GM13977 (cell line): Measurements from ENCODE around the gene IFNA2.
A peak's percentile ranks its signal among the peaks of the same experiment; 100 is the strongest.

ENCODE experiments used
- DNase-seq: peaks from one replicate; pipeline ENCODE4 v3.0.0; 2012; ENCODE audit warnings: low spot score
- CTCF ChIP-seq: IDR thresholded peaks from 2 replicates; pipeline ENCODE4 v1.5.1; 2012; ENCODE audit warnings: mild to moderate bottlenecking, control low read depth; ENCODE audit not compliant: insufficient read depth; ENCODE audit errors: extremely low read depth, missing control alignments
- in situ Hi-C: fragments of 300-500 bp; cut with MboI; formaldehyde crosslinking; loops from one replicate; pipeline ENCODE4 v1.12.0; 2022; ENCODE audit warnings: low sequenced_read_pairs, low pct_unique_long_range_greater_than_20kb, mixed read lengths, inconsistent platforms; ENCODE audit not compliant: unreplicated experiment

The IFNA2 gene

GRCh38 chr9:21415493-21416267 is 30.5 kb upstream of the IFNA2 start:
- in situ Hi-C loops: no loop called here
- no peak for TF ChIP-seq CTCF

GRCh38 chr9:21414220-21414940 is 29.2 kb upstream of the IFNA2 start:
- no peak for TF ChIP-seq CTCF
- in situ Hi-C loops: no loop called here
- DNase-seq: no peak

More at GRCh38 chr9:21415493-21416267, 30.5 kb upstream of the IFNA2 start:
- DNase-seq: no peak

- no peak for DNase-seq
- in situ Hi-C loops: no loop called here
- TF ChIP-seq CTCF: peak; percentile 64
Measured at GRCh38 chr9:21413624-21414023, 28.4 kb upstream of the IFNA2 start.

GRCh38 chr9:21413151-21413550 is 28.0 kb upstream of the IFNA2 start:
- in situ Hi-C loops: no loop called here
- DNase-seq: no peak
- TF ChIP-seq CTCF: no peak

GRCh38 chr9:21412107-21412506 is 26.9 kb upstream of the IFNA2 start:
- in situ Hi-C loops: no loop called here
- TF ChIP-seq CTCF: no peak
- no peak for DNase-seq

GRCh38 chr9:21408817-21409216 is 23.6 kb upstream of the IFNA2 start, which contains the start of gene IFNA8:
TSS of gene IFNA8 (plus strand) at chr9:21409117. CDS start at chr9:21409177, 60 bp downstream.
- no peak for TF ChIP-seq CTCF
- in situ Hi-C loops: no loop called here
- no peak for DNase-seq
